Erythroblast (primary cell): ENCODE results near the gene THBS2.

Experiments
- GATA1 ChIP-seq: IDR thresholded peaks from 2 replicates; pipeline ENCODE4 v1.6.1; 2011; ENCODE audit warnings: low read depth, mild to moderate bottlenecking, control low read depth, low read length, moderate library complexity
- POLR2A ChIP-seq: IDR thresholded peaks from 2 replicates; pipeline ENCODE4 v1.6.1; 2011; ENCODE audit warnings: mild to moderate bottlenecking, low read length

GRCh38 chr6:169265486-169266131 is 12.0 kb upstream of the THBS2 start:
- TF ChIP-seq GATA1 (no peak), POLR2A (no peak)
